ENCODE measurements around the gene DOCK4.

DNA sequence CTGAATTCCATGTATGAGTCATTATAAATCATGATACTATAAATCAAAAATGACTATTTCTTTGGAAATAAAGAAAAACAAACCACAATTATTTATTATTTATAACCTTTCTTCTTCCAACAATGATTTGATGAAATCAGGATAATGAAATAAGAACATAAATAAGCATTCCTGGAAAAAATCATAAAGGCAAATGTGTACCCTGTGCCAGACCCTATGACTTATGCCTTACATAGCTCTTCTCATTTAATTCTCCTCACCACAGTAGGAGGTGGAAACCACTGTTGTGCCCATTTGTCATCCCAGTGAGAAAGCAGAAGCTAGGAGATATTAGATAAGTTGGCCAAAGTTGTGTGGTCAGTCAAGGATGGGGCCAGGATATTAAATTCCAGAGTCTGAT, 255.1 kb downstream of the DOCK4 start:
- TF ChIP-seq, protein P1, sequence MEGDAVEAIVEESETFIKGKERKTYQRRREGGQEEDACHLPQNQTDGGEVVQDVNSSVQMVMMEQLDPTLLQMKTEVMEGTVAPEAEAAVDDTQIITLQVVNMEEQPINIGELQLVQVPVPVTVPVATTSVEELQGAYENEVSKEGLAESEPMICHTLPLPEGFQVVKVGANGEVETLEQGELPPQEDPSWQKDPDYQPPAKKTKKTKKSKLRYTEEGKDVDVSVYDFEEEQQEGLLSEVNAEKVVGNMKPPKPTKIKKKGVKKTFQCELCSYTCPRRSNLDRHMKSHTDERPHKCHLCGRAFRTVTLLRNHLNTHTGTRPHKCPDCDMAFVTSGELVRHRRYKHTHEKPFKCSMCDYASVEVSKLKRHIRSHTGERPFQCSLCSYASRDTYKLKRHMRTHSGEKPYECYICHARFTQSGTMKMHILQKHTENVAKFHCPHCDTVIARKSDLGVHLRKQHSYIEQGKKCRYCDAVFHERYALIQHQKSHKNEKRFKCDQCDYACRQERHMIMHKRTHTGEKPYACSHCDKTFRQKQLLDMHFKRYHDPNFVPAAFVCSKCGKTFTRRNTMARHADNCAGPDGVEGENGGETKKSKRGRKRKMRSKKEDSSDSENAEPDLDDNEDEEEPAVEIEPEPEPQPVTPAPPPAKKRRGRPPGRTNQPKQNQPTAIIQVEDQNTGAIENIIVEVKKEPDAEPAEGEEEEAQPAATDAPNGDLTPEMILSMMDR (IDR thresholded peaks at IDR 0.05): no peak
- TF ChIP-seq POLR2A (IDR thresholded peaks at IDR 0.05) (no peak), EP300 (IDR thresholded peaks at IDR 0.05; ENCODE audit: low read depth) (no peak)
